Measurements from ENCODE around the gene DNAJC25. TPM values are rescaled to one million over a fixed set of nuclear protein-coding genes. Genes with fewer than 3 reads are reported as not detected.

The DNAJC25 gene
- total and polyA plus RNA-seq, 2 of the 13 experiments (the other 11 are each of a cell fraction or from before 2014, with no cell fraction given): 5.7 to 10.2 TPM

GRCh38 chr9:111622626-111623025 lies 8.5 kb upstream of the DNAJC25 start (continued):
- TF ChIP-seq MED1 (CRISPR knock-in tag; IDR thresholded peaks at IDR 0.05): no peak
- no peak for TF ChIP-seq HCFC1 (IDR thresholded peaks at IDR 0.05; ENCODE audit: low read depth, low read length)
- no peak for TF ChIP-seq ZNF7 (CRISPR knock-in tag; IDR thresholded peaks at IDR 0.05)
- no peak for TF ChIP-seq ZNF317 (CRISPR knock-in tag; IDR thresholded peaks at IDR 0.05)
- TF ChIP-seq ZNF768 (CRISPR knock-in tag; IDR thresholded peaks at IDR 0.05): no peak
- TF ChIP-seq FOSL1 (CRISPR knock-in tag; IDR thresholded peaks at IDR 0.05; ENCODE audit: borderline replicate concordance): peak; percentile 54; the same call in 1 of the 2 replicates
- TF ChIP-seq ETV5 (CRISPR knock-in tag; IDR thresholded peaks at IDR 0.05; ENCODE audit: borderline replicate concordance): no peak; the same call in 1 of the 2 replicates
- TF ChIP-seq PBX3 (CRISPR knock-in tag; IDR thresholded peaks at IDR 0.05; ENCODE audit: borderline replicate concordance): no peak
- TF ChIP-seq PHF5A (CRISPR knock-in tag; IDR thresholded peaks at IDR 0.05; ENCODE audit: low read depth, unreplicated experiment): no peak
- TF ChIP-seq CENPT (CRISPR knock-in tag; IDR thresholded peaks at IDR 0.05; ENCODE audit: low read depth): no peak
- TF ChIP-seq, protein P1, sequence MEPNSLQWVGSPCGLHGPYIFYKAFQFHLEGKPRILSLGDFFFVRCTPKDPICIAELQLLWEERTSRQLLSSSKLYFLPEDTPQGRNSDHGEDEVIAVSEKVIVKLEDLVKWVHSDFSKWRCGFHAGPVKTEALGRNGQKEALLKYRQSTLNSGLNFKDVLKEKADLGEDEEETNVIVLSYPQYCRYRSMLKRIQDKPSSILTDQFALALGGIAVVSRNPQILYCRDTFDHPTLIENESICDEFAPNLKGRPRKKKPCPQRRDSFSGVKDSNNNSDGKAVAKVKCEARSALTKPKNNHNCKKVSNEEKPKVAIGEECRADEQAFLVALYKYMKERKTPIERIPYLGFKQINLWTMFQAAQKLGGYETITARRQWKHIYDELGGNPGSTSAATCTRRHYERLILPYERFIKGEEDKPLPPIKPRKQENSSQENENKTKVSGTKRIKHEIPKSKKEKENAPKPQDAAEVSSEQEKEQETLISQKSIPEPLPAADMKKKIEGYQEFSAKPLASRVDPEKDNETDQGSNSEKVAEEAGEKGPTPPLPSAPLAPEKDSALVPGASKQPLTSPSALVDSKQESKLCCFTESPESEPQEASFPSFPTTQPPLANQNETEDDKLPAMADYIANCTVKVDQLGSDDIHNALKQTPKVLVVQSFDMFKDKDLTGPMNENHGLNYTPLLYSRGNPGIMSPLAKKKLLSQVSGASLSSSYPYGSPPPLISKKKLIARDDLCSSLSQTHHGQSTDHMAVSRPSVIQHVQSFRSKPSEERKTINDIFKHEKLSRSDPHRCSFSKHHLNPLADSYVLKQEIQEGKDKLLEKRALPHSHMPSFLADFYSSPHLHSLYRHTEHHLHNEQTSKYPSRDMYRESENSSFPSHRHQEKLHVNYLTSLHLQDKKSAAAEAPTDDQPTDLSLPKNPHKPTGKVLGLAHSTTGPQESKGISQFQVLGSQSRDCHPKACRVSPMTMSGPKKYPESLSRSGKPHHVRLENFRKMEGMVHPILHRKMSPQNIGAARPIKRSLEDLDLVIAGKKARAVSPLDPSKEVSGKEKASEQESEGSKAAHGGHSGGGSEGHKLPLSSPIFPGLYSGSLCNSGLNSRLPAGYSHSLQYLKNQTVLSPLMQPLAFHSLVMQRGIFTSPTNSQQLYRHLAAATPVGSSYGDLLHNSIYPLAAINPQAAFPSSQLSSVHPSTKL (CRISPR knock-in tag; IDR thresholded peaks at IDR 0.05): peak; percentile 68
- no peak for TF ChIP-seq ZBTB7A (CRISPR knock-in tag; IDR thresholded peaks at IDR 0.05)
- TF ChIP-seq GPN1 (CRISPR knock-in tag; IDR thresholded peaks at IDR 0.05; ENCODE audit: borderline replicate concordance): no peak
- no peak for TF ChIP-seq FOXJ3 (CRISPR knock-in tag; IDR thresholded peaks at IDR 0.05; ENCODE audit: borderline replicate concordance)
- 0 out of 4 replicates have a peak, but pooled peaks of 1 of the 2 experiments have one; percentile 12 for TF ChIP-seq EP300 (IDR thresholded peaks at IDR 0.05; ENCODE audit: low read depth in 2 of 2, low read length in 2 of 2)
- no peak for TF ChIP-seq EP300 (CRISPR knock-in tag; IDR thresholded peaks at IDR 0.05; ENCODE audit: borderline replicate concordance)
- TF ChIP-seq SMC3 (IDR thresholded peaks at IDR 0.05; ENCODE audit: low read length): peak; percentile 4; the same call in 1 of the 2 replicates

All from HepG2 (cell line).